A172 (cell line): Measurements from ENCODE around the gene GMPR2. TPM values are rescaled to one million over a fixed set of nuclear protein-coding genes. Genes with fewer than 3 reads are reported as not detected.

ENCODE experiments used
- DNase-seq: peaks from one replicate; pipeline ENCODE4 v3.0.0-alpha.2; 2015; ENCODE audit warnings: low spot score
- total RNA-seq: library from RNA; depleted of rRNA; stranded (reverse); fragments of >200 nt; shearing (Covaris generic); gene quantifications from 2 replicates; pipeline ENCODE4 v1.2.3, GENCODE V29; 2014; rRNA removed

GMPR2 gene
- 49.3 and 52.7 TPM in 2 replicates for total RNA-seq

DNA sequence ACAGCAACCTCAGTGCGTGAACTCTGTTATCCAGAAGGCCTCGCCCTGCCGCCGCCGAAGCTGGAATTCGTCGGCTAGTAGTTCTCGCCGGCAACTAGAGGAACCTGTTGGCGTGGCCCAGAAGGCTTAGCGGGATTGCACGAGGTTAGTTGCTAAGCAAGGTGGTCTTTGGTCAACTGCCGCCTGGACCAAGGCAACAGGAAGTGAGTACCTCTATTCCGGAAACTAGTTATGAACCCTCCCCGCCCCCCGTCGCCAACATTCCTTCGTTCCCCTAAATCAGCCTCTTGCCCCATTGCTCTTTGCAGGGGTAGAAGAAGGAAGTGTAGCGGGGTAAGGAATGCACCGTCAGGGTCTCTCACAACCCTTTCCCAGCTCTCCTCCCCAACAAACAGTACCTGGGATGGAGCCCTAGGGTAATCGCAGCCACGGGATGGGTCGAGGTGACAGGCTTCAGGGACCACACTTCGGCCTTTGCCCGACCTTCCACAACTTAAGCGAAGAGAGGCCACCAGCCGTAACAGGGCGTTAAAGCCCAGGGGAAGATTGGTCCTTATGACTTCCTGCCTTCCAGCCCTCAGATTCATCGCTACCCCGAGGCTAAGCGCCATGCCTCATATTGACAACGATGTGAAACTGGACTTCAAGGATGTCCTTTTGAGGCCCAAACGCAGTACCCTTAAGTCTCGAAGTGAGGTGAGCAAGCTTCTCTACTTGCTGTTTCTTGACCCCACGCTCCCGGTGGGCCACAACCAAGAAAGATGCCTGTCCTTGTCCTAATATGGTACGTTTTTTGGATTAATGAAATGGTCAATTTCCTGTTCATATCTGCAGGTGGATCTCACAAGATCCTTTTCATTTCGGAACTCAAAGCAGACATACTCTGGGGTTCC is at the start of gene GMPR2:
GMPR2 (plus strand) TSS at position 285 of the 893 bp plus-strand sequence; CDS start at position 610, 325 bp downstream.
- DNase-seq: no peak

- no peak for DNase-seq
These were observed 49.7 kb upstream of the GMPR2 start for GRCh38 chr14:24183014-24183481.

- no peak for DNase-seq
These were observed 48.4 kb upstream of the GMPR2 start for GRCh38 chr14:24184104-24184970.

DNA sequence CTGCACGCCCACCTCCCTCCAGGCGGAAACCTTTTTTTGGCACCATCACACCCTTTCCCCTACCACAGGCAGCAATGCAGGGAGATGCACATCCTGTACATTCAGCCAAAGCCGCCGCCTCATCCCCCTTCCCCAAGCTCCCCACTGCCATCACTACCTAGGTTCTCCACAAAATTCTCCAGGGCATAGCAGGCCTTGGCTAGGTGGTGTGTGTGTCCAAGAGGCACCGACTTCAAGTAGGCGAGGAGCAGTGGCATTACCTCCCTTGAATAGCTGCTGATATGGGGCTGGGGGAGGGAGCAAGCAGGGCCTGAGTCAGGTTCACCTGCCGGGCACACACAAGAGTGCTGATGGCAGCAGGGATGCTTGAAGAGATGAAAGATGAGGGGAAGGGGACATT is 47.7 kb upstream of the GMPR2 start:
- DNase-seq: no peak

GRCh38 chr14:24185741-24186140 is 47.0 kb upstream of the GMPR2 start:
- DNase-seq: no peak

GRCh38 chr14:24186831-24187538 is 45.7 kb upstream of the GMPR2 start:
- no peak for DNase-seq

- no peak for DNase-seq
These were observed 45.2 kb upstream of the GMPR2 start for GRCh38 chr14:24187539-24187915.

GRCh38 chr14:24188251-24189058 is 44.3 kb upstream of the GMPR2 start, which contains the start of gene IPO4:
TSS of gene IPO4 (minus strand) at chr14:24188816. CDS start at chr14:24188787, 29 bp downstream.
- DNase-seq: peak; percentile 91

GRCh38 chr14:24189059-24189375 is 43.7 kb upstream of the GMPR2 start:
- DNase-seq: no peak

- no peak for DNase-seq
These were observed 43.3 kb upstream of the GMPR2 start for GRCh38 chr14:24189460-24189859.

DNA sequence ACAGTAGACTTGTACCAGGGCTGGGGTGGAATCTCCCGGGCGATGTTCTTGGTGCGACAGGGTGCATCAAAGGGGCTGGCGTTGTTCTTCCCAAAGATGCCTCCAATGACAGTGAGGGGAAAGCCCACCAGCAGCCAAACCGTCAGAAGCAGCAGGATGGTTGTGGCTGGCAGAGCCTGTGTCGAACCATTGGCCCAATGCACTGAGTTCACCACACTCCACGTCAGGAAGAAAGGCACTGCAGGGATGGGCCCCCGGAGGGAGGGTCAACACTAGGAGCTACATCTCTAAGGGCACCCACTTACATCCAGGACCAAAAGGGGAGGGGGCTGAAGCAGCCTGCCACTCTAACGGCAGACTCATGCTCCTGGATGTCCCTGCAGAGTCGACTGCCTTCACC is 42.3 kb upstream of the GMPR2 start:
- no peak for DNase-seq

- DNase-seq: no peak
These were observed 39.8 kb upstream of the GMPR2 start for GRCh38 chr14:24192933-24193332.

DNA sequence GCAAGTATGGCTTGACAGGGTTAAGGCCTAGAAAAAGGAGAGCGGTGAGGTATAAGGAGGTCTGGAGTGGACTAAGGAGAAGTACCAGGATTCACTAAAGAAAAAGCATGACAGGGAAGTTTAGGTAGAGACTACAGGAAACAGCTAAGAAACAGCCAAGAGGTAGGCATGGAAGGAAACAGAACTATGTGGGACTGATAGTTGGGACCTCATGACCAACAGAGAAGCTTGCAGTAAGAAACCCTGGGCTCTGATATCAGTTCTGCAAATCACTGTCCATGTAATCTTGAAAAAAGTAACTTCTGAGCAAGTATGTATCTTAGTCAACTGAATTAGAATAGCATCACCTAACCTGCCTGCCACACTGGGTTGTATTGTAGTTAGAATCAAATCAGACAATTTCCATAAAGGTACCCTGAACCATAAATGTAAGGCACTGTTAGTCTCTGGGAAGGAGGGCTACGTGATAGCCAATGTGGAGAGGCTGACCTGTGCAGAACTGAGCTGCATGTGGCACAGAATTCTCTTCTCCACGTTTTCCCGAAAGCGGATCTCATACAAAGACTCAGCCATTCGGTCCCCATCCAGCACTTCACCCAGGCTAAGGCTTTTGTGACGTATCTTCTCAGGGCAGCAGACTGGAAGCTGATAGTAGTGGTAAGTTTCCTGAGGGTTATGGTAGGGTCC is 38.4 kb upstream of the GMPR2 start:
- no peak for DNase-seq

DNA sequence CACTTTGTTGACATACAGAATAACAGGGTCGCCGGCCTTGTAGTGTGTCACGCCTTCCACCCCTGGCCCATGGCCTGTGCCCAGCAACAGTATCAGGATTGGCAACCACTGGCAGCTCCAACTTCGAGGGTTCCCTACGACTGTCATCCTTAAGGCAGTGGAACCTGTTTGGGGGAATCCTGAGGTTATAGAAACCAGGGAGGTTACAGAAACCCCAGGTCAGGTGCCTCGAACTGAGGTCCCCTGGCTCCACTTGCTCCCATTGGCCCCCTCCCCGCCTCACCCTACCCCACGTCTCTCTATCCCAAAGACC is 37.9 kb upstream of the GMPR2 start:
- DNase-seq: no peak

- peak; percentile 59 for DNase-seq
These were observed 37.3 kb upstream of the GMPR2 start, which contains the start of gene TM9SF1 for GRCh38 chr14:24195186-24196070. TSS of gene TM9SF1 (minus strand) at chr14:24195441. CDS start at chr14:24195019, 422 bp downstream.

DNA sequence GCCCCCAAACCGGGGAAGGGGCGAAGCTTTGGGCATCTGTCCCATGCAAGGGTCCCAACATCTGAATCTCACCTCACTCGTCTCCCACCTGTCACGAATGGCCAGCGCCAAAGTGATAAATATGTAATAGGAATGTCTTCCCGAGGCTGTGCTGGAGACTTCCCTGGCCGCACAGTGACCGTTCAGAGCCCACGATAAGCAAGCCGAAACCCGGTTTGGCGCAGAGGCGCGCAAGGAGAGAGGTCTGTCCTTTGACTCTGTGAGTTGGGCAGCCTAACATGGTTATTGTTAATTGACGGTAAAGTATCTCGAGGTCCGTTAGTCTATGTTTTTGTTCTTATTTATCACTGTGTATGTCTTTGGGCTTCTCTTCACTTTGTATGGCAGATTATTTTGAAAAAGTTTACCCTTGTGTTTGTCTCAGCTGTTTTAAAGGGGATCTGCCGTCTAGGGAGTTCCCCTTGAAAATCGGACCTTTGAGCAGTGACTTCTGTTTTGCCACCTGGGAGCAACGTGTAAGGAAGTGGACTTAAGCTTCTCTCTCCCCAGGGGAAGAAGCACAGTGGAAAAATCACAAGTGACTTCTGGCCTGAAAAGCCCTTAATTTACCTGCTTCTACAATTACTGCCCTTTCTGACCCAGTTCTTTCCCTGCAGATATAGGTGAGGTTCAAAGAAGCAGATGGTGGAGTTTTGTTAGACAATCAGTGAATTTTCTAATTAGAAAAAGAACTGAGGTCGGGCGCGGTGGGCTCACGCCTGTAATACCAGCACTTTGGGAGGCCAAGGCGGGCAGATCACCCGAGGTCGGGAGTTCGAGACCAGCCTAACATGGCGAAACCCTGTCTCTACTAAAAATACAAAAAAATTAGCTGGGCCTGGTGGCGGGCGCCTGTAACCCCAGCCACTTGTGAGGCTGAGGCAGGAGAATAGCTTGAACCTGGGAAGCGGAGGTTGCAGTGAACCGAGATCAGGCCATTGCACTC is 36.4 kb upstream of the GMPR2 start:
- no peak for DNase-seq

GRCh38 chr14:24197056-24197450 is 35.7 kb upstream of the GMPR2 start:
- DNase-seq: no peak

- DNase-seq: no peak
These were observed 33.8 kb upstream of the GMPR2 start for GRCh38 chr14:24198814-24199524.
